ENCODE results near the gene MBP.
"Not testable (repeated sequence)": the region's sequence is repeated elsewhere in the genome, so short reads cannot be mapped to it uniquely, and the experiment has no call there.

The MBP gene

GRCh38 chr18:77031662-77032061 is 100.9 kb downstream of the MBP start:
- no peak for DNase-seq (ENCODE audit: low read depth in 2 of 2, low spot score in 1 of 2)

- no peak for DNase-seq (ENCODE audit: low read depth in 2 of 2, low spot score in 1 of 2)
Measured at GRCh38 chr18:77030201-77030600, 102.4 kb downstream of the MBP start.

GRCh38 chr18:77025831-77026363 is 106.7 kb downstream of the MBP start:
- no peak for DNase-seq (ENCODE audit: low read depth in 2 of 2, low spot score in 1 of 2)

- no peak for DNase-seq (ENCODE audit: low read depth in 2 of 2, low spot score in 1 of 2)
Measured at GRCh38 chr18:77025123-77025522, 107.5 kb downstream of the MBP start.

GRCh38 chr18:77024476-77024875 is 108.1 kb downstream of the MBP start:
- no peak for DNase-seq (ENCODE audit: low read depth in 2 of 2, low spot score in 1 of 2)

- no peak for DNase-seq (ENCODE audit: low read depth in 2 of 2, low spot score in 1 of 2)
Measured at GRCh38 chr18:77023102-77023782, 109.3 kb downstream of the MBP start.

- no peak for DNase-seq (ENCODE audit: low read depth in 2 of 2, low spot score in 1 of 2)
Measured at GRCh38 chr18:77022556-77022955, 110.0 kb downstream of the MBP start.

GRCh38 chr18:77022116-77022515 is 110.5 kb downstream of the MBP start:
- no peak for DNase-seq (ENCODE audit: low read depth in 2 of 2, low spot score in 1 of 2)

- DNase-seq (ENCODE audit: low read depth in 2 of 2, low spot score in 1 of 2): not testable (repeated sequence)
Measured at GRCh38 chr18:77021478-77021877, 111.1 kb downstream of the MBP start.

GRCh38 chr18:77021075-77021474 is 111.5 kb downstream of the MBP start:
- no peak for DNase-seq (ENCODE audit: low read depth in 2 of 2, low spot score in 1 of 2)

- no peak for DNase-seq (ENCODE audit: low read depth in 2 of 2, low spot score in 1 of 2)
Measured at GRCh38 chr18:77020561-77020960, 112.0 kb downstream of the MBP start.

- no peak for DNase-seq (ENCODE audit: low read depth in 2 of 2, low spot score in 1 of 2)
Measured at GRCh38 chr18:77019641-77020040, 112.9 kb downstream of the MBP start.

- not testable (repeated sequence) for DNase-seq (ENCODE audit: low read depth in 2 of 2, low spot score in 1 of 2)
Measured at GRCh38 chr18:77018650-77019049, 113.9 kb downstream of the MBP start.

GRCh38 chr18:77017355-77017754 is 115.2 kb downstream of the MBP start:
- DNase-seq (ENCODE audit: low read depth in 2 of 2, low spot score in 1 of 2): no peak

GRCh38 chr18:77016936-77017335 is 115.6 kb downstream of the MBP start:
- no peak for DNase-seq (ENCODE audit: low read depth in 2 of 2, low spot score in 1 of 2)

- DNase-seq (ENCODE audit: low read depth in 2 of 2, low spot score in 1 of 2): no peak
Measured at GRCh38 chr18:77015771-77016710, 116.5 kb downstream of the MBP start.

GRCh38 chr18:77015169-77015568 is 117.4 kb downstream of the MBP start:
- no peak for DNase-seq (ENCODE audit: low read depth in 2 of 2, low spot score in 1 of 2)

- no peak for DNase-seq (ENCODE audit: low read depth in 2 of 2, low spot score in 1 of 2)
Measured at GRCh38 chr18:77014538-77014937, 118.0 kb downstream of the MBP start.

GRCh38 chr18:77013811-77014521 is 118.6 kb downstream of the MBP start:
- no peak for DNase-seq (ENCODE audit: low read depth in 2 of 2, low spot score in 1 of 2)

- DNase-seq (ENCODE audit: low read depth in 2 of 2, low spot score in 1 of 2): no peak
Measured at GRCh38 chr18:77012806-77013541, 119.6 kb downstream of the MBP start.

GRCh38 chr18:77012120-77012519 is 120.5 kb downstream of the MBP start:
- DNase-seq (ENCODE audit: low read depth in 2 of 2, low spot score in 1 of 2): no peak

Measured in stimulated activated CD8-positive, alpha-beta memory T cell treated with anti-CD3 and anti-CD28 coated beads, Interleukin-4, amount 100 ng/mL, for 1 hour (primary cell).